Activated CD4-positive, alpha-beta T cell treated with anti-CD3 and anti-CD28 coated beads, Interleukin-2, amount 10 ng/mL, durations not matched to agents 7 days and 5 days (primary cell): ENCODE measurements around the gene EXOC4. TPM values are rescaled to one million over a fixed set of nuclear protein-coding genes. Genes with fewer than 3 reads are reported as not detected.
"Not testable (repeated sequence)": the region's sequence is repeated elsewhere in the genome, so short reads cannot be mapped to it uniquely, and the experiment has no call there.

Source experiments
- CTCF ChIA-PET: fragments of 350-600 bp; sonication (Branson Sonifier 250); formaldehyde crosslinking; loops from one replicate; lab custom pipeline; 2021; ENCODE audit warnings: antibody characterized with exemption; lab: Charles Lee
- POLR2A ChIA-PET: fragments of 350-600 bp; sonication (Branson Sonifier 250); formaldehyde crosslinking; loops from one replicate; lab custom pipeline; 2021; ENCODE audit warnings: antibody characterized with exemption; lab: Charles Lee
- DNase-seq: peaks from one replicate; pipeline ENCODE4 v3.0.0-alpha.2; 2020
- H3K27ac Mint-ChIP-seq: one replicate; pipeline ENCODE4 v1.8.0; 2021; ENCODE audit warnings: mild to moderate bottlenecking, moderate library complexity, mixed read lengths
- H3K27me3 Mint-ChIP-seq: one replicate; pipeline ENCODE4 v1.8.0; 2021; ENCODE audit warnings: mixed read lengths
- H3K36me3 Mint-ChIP-seq: one replicate; pipeline ENCODE4 v1.8.0; 2021; ENCODE audit warnings: low read depth, mixed read lengths
- H3K4me1 Mint-ChIP-seq: one replicate; pipeline ENCODE4 v1.8.0; 2021; ENCODE audit warnings: mixed read lengths
- H3K4me3 Mint-ChIP-seq: one replicate; pipeline ENCODE4 v1.8.0; 2021; ENCODE audit warnings: mild to moderate bottlenecking, moderate library complexity, mixed read lengths
- H3K9me3 Mint-ChIP-seq: one replicate; pipeline ENCODE4 v1.8.0; 2021; ENCODE audit warnings: mixed read lengths
- total RNA-seq, 2 experiments: library from RNA; stranded (reverse); gene quantifications; one replicate each; pipeline ENCODE4 v1.2.3, GENCODE V29; 2021

EXOC4 gene
- total RNA-seq, 2 experiments from 2014 or later = 76.7 to 84.6 TPM

DNA sequence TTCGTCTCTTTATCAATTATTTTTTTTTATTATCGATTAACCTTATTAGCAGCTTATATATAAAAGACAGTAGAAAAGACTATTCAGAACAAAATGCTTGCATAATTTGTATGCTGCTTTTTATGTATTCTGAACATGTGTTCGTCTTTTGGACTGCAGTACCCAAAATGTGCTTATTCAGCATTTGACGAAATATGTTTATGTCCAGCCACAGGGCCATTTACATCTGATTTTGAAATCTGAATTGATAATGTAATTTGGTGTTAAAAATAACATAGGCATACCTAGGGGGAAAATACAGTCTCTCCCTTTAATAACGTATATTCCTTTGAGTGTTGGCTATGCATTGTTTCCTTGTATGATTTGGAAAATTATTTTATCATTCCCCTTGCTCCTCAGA, 386.0 kb downstream of the EXOC4 start:
- peaks cover 2% of the 10 kb centered on the region for H3K36me3 Mint-ChIP-seq
- CTCF ChIA-PET = no interaction called here
- H3K9me3 Mint-ChIP-seq = peaks cover 2% of the 10 kb centered on the region
- H3K27me3 Mint-ChIP-seq = no peaks in the 10 kb centered on the region
- H3K27ac Mint-ChIP-seq = no peak overlapping the region
- no peaks in the 10 kb centered on the region for H3K4me1 Mint-ChIP-seq
- no peak for DNase-seq
- no peak overlapping the region for H3K4me3 Mint-ChIP-seq
- POLR2A ChIA-PET = no interaction called here

DNA sequence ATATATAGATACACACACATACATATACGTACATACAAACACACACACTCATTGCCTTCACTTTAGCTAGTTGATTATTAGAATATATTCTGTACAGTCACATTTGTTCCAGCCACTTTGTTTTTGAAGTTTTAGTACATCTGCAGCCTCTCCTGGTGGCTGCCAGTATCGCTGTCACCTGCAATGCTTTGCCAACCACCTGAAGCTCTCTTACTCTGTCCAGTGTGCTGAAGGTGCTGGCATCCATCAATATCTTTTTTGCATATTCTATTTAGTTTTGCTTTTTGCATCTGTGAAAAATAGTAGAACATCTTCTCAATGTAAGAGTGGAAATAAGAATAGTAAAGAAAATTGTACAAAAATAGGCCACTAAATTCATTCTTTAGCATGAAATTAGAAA, 388.6 kb downstream of the EXOC4 start:
- DNase-seq = no peak
- Mint-ChIP-seq H3K27ac (no peak overlapping the region), H3K4me1 (peaks cover 1% of the 10 kb centered on the region), H3K9me3 (peaks cover 3% of the 10 kb centered on the region), H3K27me3 (no peaks in the 10 kb centered on the region), H3K4me3 (no peak overlapping the region), H3K36me3 (no peaks in the 10 kb centered on the region)
- CTCF ChIA-PET = no interaction called here
- POLR2A ChIA-PET = no interaction called here

DNA sequence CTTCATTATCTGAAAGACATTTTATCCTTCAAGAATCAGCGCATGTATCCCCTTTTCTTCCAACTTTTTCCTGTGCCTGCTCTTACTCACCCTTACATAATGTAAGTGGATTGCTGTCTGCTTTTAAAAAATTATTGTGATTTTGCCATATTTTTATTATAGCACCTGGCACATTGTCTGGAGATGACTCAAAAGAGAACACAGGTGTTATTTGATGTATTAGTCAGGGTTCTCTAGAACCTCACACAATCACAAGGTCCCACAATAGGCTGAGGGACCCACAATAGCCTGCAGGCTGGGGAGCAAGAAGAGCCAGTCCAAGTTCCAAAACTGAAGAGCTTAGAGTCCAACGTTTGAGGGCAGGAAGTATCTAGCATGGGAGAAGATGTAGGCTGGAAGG, 390.0 kb downstream of the EXOC4 start:
- POLR2A ChIA-PET = no interaction called here
- Mint-ChIP-seq H3K27ac (no peak overlapping the region), H3K4me3 (no peak overlapping the region), H3K36me3 (no peaks in the 10 kb centered on the region), H3K27me3 (no peaks in the 10 kb centered on the region), H3K9me3 (peaks cover 3% of the 10 kb centered on the region), H3K4me1 (peaks cover 1% of the 10 kb centered on the region)
- CTCF ChIA-PET = no interaction called here
- no peak for DNase-seq

DNA sequence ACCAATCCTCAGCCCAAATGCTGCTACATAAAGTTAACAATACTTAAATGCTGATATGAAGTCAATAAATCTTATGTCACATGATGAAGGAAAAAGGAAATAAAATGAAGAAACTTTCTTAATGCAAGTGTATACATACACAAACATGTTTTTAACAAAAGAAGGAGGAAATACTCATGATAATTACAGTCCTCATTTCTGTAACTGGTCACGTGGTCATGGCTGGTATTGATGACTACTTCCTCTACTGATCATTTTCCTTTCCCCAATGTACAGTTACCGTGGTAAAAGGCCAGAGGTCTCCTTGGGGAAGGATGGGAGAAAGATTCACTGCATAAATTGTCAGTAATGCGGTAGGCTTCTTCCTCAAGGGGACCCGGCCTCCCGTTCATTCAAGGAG, 390.8 kb downstream of the EXOC4 start:
- H3K4me1 Mint-ChIP-seq, DNase-seq, H3K27ac Mint-ChIP-seq, POLR2A ChIA-PET, H3K9me3 Mint-ChIP-seq, H3K36me3 Mint-ChIP-seq, H3K4me3 Mint-ChIP-seq, H3K27me3 Mint-ChIP-seq, CTCF ChIA-PET: not testable (repeated sequence)

DNA sequence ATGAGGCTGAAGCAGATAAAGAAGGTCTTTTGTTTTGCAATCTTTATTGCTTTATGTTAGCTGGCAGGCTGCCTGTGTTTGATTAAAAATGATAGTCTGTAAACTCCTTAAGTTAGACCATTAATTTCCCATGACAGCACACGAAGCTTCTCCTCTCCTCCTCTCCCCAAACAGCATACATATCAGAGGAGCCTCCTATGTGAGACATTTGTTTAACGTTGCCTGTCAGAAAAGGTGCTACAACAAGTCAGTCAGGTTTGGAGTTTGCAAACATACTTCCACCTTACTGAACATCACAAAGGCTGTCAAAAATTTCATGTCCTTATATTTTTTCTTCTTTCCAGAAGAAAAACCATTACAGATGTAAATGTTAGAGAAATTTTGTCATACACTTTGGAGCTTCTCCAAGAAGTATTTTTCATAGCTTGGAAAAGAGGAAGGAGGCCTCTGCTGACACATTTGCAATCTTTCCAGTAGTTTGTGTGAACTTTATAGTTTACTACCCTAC, 393.1 kb downstream of the EXOC4 start:
- H3K9me3 Mint-ChIP-seq = peaks cover 3% of the 10 kb centered on the region
- no peak overlapping the region for H3K4me3 Mint-ChIP-seq
- CTCF ChIA-PET = no interaction called here
- H3K27me3 Mint-ChIP-seq = no peaks in the 10 kb centered on the region
- H3K36me3 Mint-ChIP-seq = no peaks in the 10 kb centered on the region
- no peak for DNase-seq
- H3K4me1 Mint-ChIP-seq = peaks cover 1% of the 10 kb centered on the region
- H3K27ac Mint-ChIP-seq = no peak overlapping the region
- POLR2A ChIA-PET = no interaction called here

DNA sequence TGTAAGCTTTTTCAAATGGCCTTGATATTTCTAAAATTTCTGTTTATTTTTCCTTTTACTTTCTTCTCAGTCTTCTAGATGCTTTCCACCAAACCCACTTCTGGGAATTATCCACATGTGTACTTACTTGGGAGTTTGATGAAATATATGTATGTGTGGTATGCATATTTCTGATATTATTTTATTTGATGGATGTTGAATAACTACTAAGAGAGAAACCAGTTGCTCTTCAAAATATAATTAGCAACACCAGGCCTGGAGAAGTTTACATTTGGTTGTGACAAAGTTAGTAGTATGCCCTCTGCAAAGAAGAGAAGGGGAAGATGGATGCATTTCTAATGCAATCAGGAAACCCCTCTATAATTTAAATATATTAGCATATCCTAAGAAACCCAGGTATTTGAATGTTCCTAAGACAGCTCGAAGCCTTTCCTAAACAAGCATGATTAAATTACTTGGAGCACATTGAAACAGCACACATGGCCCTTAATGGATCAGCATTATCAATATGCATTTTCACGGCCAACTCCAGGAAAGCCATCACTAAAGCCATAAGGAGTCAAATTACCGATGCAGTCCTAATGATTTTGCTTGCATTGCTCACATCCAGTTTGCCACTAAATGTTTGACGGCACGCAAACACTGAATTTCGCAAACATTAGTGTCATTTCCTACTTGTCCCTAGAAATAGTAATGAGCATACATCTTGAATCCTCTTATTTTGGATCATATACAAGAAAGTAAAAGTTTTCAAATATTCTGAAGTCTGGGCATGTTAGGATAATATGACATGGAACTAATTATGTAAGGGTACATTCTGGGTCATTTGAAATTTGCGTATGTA, 393.8 kb downstream of the EXOC4 start:
- CTCF ChIA-PET = no interaction called here
- Mint-ChIP-seq H3K9me3 (peaks cover 3% of the 10 kb centered on the region), H3K4me1 (peaks cover 1% of the 10 kb centered on the region), H3K4me3 (no peak overlapping the region), H3K36me3 (no peaks in the 10 kb centered on the region), H3K27ac (no peak overlapping the region), H3K27me3 (no peaks in the 10 kb centered on the region)
- POLR2A ChIA-PET = no interaction called here
- no peak for DNase-seq

DNA sequence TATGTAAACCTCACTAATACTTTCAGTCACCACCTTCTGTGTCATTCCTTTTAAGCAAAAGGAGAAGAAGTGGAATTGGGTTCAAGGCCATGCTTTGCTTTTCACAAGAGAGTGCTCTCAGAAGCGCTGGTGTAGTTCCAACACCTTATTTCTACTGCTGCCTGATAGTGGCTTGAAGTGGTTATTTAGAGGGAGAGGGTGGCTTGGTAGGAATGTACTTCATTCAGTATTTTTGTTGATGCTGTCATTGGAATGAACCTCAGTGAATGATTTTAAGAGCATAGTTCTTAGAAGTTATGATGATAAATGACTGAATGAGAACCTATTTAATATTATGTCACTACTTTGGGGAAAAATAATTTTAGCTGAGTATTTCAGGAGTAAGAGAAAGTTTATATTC, 396.7 kb downstream of the EXOC4 start:
- Mint-ChIP-seq H3K36me3 (no peaks in the 10 kb centered on the region), H3K9me3 (no peaks in the 10 kb centered on the region), H3K4me1 (peaks cover 1% of the 10 kb centered on the region), H3K27ac (no peak overlapping the region), H3K27me3 (no peaks in the 10 kb centered on the region), H3K4me3 (no peak overlapping the region)
- ChIA-PET CTCF (no interaction called here), POLR2A (no interaction called here)
- DNase-seq = no peak

DNA sequence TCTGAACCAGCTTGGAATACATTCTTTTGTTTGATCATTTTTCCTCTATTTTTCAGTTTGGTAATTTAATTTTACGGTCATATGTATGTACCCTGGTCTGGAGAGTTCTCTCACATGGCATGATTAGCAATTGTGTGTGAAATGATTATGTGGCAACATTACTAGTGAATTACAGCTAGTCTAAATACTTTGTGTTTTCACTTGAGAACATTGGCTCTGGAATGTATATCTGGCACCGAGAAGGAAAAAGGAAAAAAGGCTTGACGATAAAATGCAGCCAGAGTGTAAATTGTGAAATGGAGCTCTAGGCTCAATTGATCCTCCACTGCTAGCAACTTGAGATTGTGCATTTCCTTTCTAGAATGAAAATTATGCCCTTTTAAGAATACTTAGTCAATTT, 397.2 kb downstream of the EXOC4 start:
- no peaks in the 10 kb centered on the region for H3K27me3 Mint-ChIP-seq
- POLR2A ChIA-PET = no interaction called here
- CTCF ChIA-PET = no interaction called here

DNA sequence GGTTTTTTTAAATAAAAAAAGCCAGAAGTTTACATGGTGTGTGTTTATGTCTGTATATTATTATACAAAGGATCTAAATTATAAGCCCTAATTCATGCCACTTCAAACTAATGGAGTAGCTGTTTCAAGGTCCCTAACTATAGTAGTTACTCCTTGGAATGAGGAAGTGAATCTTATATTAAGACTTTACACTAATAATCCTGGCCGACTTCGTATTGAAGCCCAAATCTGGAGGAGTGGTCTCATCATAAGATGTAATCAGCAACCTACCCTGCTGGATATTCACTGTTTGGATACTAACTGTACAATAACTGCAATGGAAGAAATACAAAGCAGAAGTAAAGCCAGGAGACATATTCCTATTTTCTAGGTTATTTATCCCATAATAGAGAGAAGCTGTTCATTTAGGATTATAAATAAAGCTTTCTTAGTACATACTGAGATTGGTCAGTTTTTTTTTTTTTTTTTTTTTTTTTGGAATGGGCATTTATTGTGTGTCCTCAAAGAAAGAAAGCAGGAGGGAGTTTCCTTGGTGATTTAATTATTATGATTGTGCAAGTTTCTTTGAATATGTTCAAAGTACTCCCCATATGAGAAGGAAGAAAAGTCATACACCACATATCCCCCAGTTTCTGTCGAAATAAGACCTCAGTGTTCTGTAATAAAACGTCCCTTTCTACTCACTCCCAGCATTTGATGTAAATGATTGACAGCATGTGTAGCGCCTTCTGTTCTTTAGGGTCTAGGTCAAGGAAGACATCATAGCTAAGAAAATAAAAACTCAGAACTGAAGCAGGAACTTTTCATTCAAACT, 397.8 kb downstream of the EXOC4 start:
- Mint-ChIP-seq H3K9me3 (no peaks in the 10 kb centered on the region), H3K27me3 (no peaks in the 10 kb centered on the region), H3K4me3 (no peak overlapping the region), H3K27ac (no peak overlapping the region), H3K36me3 (no peaks in the 10 kb centered on the region), H3K4me1 (peaks cover 1% of the 10 kb centered on the region)
- CTCF ChIA-PET = no interaction called here
- POLR2A ChIA-PET = no interaction called here
- DNase-seq = no peak

More for the DNA sequence above, 397.2 kb downstream of the EXOC4 start:
- no peaks in the 10 kb centered on the region for H3K36me3 Mint-ChIP-seq
- peaks cover 1% of the 10 kb centered on the region for H3K4me1 Mint-ChIP-seq
- no peaks in the 10 kb centered on the region for H3K9me3 Mint-ChIP-seq
- no peak overlapping the region for H3K4me3 Mint-ChIP-seq
- H3K27ac Mint-ChIP-seq = no peak overlapping the region
- no peak for DNase-seq

DNA sequence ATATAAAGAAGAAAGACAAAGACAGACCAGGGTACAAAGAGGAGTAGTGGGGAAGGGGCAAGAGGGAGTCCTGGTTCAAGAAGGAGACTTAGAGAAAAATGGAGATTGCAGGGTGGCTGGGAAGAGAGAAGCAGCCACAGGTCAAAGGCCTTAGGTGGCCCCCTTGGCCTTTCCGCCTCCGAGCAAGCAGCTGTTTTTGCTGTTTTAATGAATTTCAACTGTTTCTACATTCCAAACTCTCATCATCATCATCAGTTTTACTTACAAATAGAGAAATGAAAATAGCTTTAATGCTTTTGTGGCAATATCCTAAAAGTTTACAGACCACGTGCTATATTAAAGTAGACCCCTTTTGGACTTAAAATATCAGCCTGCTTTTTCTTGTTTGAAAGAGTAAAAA, 399.7 kb downstream of the EXOC4 start:
- no peaks in the 10 kb centered on the region for H3K36me3 Mint-ChIP-seq

DNA sequence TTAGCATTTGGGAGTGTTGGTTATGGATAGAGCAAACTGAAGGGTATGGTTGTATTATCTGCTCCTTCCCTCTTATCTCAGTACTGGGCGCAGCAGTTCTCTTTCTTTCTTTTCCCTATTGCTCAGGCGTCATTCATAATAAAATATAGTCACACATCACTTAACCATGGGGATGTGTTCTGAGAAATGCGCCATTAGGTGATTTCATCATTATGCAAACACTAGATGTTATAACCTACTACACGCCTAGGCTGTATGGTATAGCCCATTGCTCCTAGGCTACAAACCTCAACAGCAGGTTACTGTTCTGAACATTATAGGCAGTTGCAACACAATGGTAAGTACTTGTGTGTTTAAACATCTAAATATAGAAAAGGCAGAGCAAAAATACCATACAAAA, 401.7 kb downstream of the EXOC4 start:
- no peak for DNase-seq
- H3K4me3 Mint-ChIP-seq = no peak overlapping the region
- no peaks in the 10 kb centered on the region for H3K4me1 Mint-ChIP-seq
- no peak overlapping the region for H3K27ac Mint-ChIP-seq
- H3K36me3 Mint-ChIP-seq = no peaks in the 10 kb centered on the region
- H3K9me3 Mint-ChIP-seq = no peaks in the 10 kb centered on the region
- H3K27me3 Mint-ChIP-seq = no peaks in the 10 kb centered on the region
- ChIA-PET POLR2A (no interaction called here), CTCF (no interaction called here)

More for the DNA sequence above, 399.7 kb downstream of the EXOC4 start:
- Mint-ChIP-seq H3K27me3 (no peaks in the 10 kb centered on the region), H3K9me3 (no peaks in the 10 kb centered on the region), H3K4me1 (no peaks in the 10 kb centered on the region), H3K27ac (no peak overlapping the region), H3K4me3 (no peak overlapping the region)
- DNase-seq = no peak
- POLR2A ChIA-PET = no interaction called here
- CTCF ChIA-PET = no interaction called here

DNA sequence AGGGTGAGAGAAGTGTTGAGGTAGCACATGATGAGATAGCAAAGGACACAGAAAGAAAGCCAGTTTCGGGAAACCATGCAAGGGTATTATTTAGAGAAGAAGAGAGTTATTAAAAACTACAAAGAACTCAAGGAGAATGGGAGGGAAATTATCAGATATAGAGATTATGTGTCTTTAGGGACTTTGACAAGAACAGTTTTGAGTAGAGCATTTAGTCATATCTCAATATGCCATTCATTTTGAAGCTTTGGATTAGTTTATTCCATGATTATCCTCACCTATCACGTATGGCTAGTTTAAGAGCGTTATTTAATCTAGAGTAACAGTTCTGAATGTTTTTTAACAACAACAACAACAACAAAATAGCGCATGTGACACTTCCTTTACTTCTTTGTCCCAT, 409.4 kb downstream of the EXOC4 start:
- POLR2A ChIA-PET = no interaction called here
- Mint-ChIP-seq H3K9me3 (no peaks in the 10 kb centered on the region), H3K27ac (no peak overlapping the region), H3K36me3 (peaks cover 7% of the 10 kb centered on the region), H3K4me3 (no peak overlapping the region), H3K4me1 (peaks cover 10% of the 10 kb centered on the region), H3K27me3 (no peaks in the 10 kb centered on the region)
- no peak for DNase-seq
- CTCF ChIA-PET = no interaction called here

DNA sequence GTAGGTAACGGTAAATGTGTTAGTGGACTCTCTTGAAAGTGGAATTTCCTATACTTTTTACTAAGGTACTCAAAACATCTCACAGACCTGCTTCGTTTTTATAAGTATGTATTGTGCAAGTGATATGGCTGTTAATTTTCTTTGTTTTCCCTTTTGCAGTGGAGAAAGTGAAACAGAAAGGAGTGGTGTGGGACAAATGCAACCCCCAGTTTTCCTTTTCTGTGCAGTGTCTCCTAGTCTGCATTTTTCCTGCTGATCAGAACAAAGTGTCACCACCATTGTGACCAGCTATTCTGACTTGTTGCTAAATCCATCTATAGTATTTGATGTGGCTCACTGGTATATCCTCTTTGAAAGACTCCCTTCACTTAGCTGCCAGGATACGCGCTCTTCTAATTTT, 410.0 kb downstream of the EXOC4 start:
- ChIA-PET CTCF (no interaction called here), POLR2A (no interaction called here)
- no peaks in the 10 kb centered on the region for H3K9me3 Mint-ChIP-seq
- peaks cover 7% of the 10 kb centered on the region for H3K36me3 Mint-ChIP-seq
- no peaks in the 10 kb centered on the region for H3K27me3 Mint-ChIP-seq
- no peak for DNase-seq
- H3K4me3 Mint-ChIP-seq = no peak overlapping the region
- H3K4me1 Mint-ChIP-seq = peaks cover 10% of the 10 kb centered on the region
- peak overlapping the region; percentile 43 for H3K27ac Mint-ChIP-seq
